HepG2 (cell line): ENCODE data around the gene CALML6. TPM values are rescaled to one million over a fixed set of nuclear protein-coding genes. Genes with fewer than 3 reads are reported as not detected.

Experiments used
- DMTF1 ChIP-seq: sonication (generic); formaldehyde crosslinking; IDR thresholded peaks from 2 replicates; pipeline ENCODE4 v1.4.0; 2020; ENCODE audit warnings: mild to moderate bottlenecking, missing genetic modification reagents
- E2F1 ChIP-seq: sonication (generic); formaldehyde crosslinking; IDR thresholded peaks from 2 replicates; pipeline ENCODE4 v1.5.0; 2020; ENCODE audit warnings: missing genetic modification reagents
- FOXM1 ChIP-seq: sonication (generic); formaldehyde crosslinking; IDR thresholded peaks from 2 replicates; pipeline ENCODE4 v1.5.0; 2020; ENCODE audit warnings: missing genetic modification reagents
- HCFC1 ChIP-seq: fragments of 150-350 bp; IDR thresholded peaks from 2 replicates; pipeline ENCODE4 v1.6.1; 2014; ENCODE audit warnings: low read depth, low read length
- HIC2 ChIP-seq: sonication (generic); formaldehyde crosslinking; IDR thresholded peaks from 2 replicates; pipeline ENCODE4 v1.9.0; 2022; ENCODE audit warnings: low read depth, missing genetic modification reagents
- MXI1 ChIP-seq: IDR thresholded peaks from 3 replicates; pipeline ENCODE4 v1.6.1; 2012; ENCODE audit warnings: low read depth, low read length, inconsistent platforms, borderline replicate concordance
- NRL ChIP-seq: sonication (generic); formaldehyde crosslinking; IDR thresholded peaks from 2 replicates; pipeline ENCODE4 v1.5.0; 2020; ENCODE audit warnings: missing genetic modification reagents, mild to moderate bottlenecking, moderate library complexity, borderline replicate concordance
- PRDM10 ChIP-seq: sonication (generic); formaldehyde crosslinking; IDR thresholded peaks from 2 replicates; pipeline ENCODE4 v1.4.0; 2020; ENCODE audit warnings: low read depth, missing genetic modification reagents
- RBFOX2 ChIP-seq: fragments of 200-400 bp; formaldehyde crosslinking; IDR thresholded peaks from 2 replicates; pipeline ENCODE4 v1.6.1; 2017; ENCODE audit warnings: low read depth, mild to moderate bottlenecking, low read length
- SALL1 ChIP-seq: sonication (generic); formaldehyde crosslinking; IDR thresholded peaks from 2 replicates; pipeline ENCODE4 v1.8.0; 2022; ENCODE audit warnings: mild to moderate bottlenecking, missing genetic modification reagents
- SIN3A ChIP-seq: IDR thresholded peaks from 2 replicates; pipeline ENCODE4 v1.6.1; 2011; ENCODE audit warnings: low read depth, mild to moderate bottlenecking, control low read depth, low read length, borderline replicate concordance
- SKI ChIP-seq: fragments of 450-650 bp; IDR thresholded peaks from one replicate; pipeline ENCODE4 v1.6.1; 2018; ENCODE audit warnings: mild to moderate bottlenecking; ENCODE audit not compliant: partially characterized antibody
- TFDP1 ChIP-seq: IDR thresholded peaks from 2 replicates; pipeline ENCODE4 v1.6.1; 2016; ENCODE audit warnings: missing compliant biosample characterization, missing genetic modification reagents, borderline replicate concordance
- ZC3H13 ChIP-seq: sonication (generic); formaldehyde crosslinking; IDR thresholded peaks from 2 replicates; pipeline ENCODE4 v1.8.1; 2023; ENCODE audit warnings: mild to moderate bottlenecking, missing genetic modification reagents, moderate library complexity
- ZNF501 ChIP-seq: sonication (generic); formaldehyde crosslinking; IDR thresholded peaks from 2 replicates; pipeline ENCODE4 v1.5.1; 2020; ENCODE audit warnings: mild to moderate bottlenecking, moderate library complexity, missing genetic modification reagents
- ZNF569 ChIP-seq: sonication (generic); formaldehyde crosslinking; IDR thresholded peaks from 2 replicates; pipeline ENCODE4 v1.5.0; 2020; ENCODE audit warnings: mild to moderate bottlenecking, missing genetic modification reagents, moderate library complexity, borderline replicate concordance
- ZNF607 ChIP-seq: sonication (generic); formaldehyde crosslinking; IDR thresholded peaks from 2 replicates; pipeline ENCODE4 v1.5.1; 2020; ENCODE audit warnings: missing genetic modification reagents, mild to moderate bottlenecking, borderline replicate concordance
- ZSCAN31 ChIP-seq: sonication (generic); formaldehyde crosslinking; IDR thresholded peaks from 2 replicates; pipeline ENCODE4 v1.5.0; 2020; ENCODE audit warnings: low read depth, mild to moderate bottlenecking, missing genetic modification reagents
- polyA plus RNA-seq, 8 experiments: library from polyadenylated mRNA; depleted of rRNA in 3 of 8; stranded (reverse) in 7 of 8; unstranded in 1 of 8; fragments of >200 nt; fragmentation: Illumina TruSeq in 4 of 8; extraction: Trizol in 4 of 8; gene quantifications; 2 replicates each; pipeline versions ENCODE4 v1.2.1 to v1.2.3, GENCODE V29; 2011 to 2016; ENCODE audit warnings: low read depth in 4 of 8, missing spikeins in 1 of 8, mixed read lengths in 1 of 8; ENCODE audit not compliant: insufficient read depth in 1 of 8
- total RNA-seq, 5 experiments: library from RNA; depleted of rRNA; stranded (reverse); fragments of >200 nt; fragmentation: Illumina TruSeq; extraction: Trizol; gene quantifications; 2 replicates each; pipeline ENCODE4 v1.2.3, GENCODE V29; 2016; ENCODE audit warnings: low read depth in 1 of 5

Gene CALML6
- total and polyA plus RNA-seq, 2 of the 13 experiments (the other 11 are each of a cell fraction or from before 2014, with no cell fraction given), result 0.11 to 0.12 TPM

- TF ChIP-seq E2F1 (CRISPR knock-in tag) (no peak), SKI (peak; percentile 83), ZNF569 (CRISPR knock-in tag) (no peak), ZSCAN31 (CRISPR knock-in tag) (peak; percentile 44; the same call in 1 of the 2 replicates), SALL1 (peak; percentile 21; the same call in 1 of the 2 replicates), DMTF1 (CRISPR knock-in tag) (no peak), PRDM10 (CRISPR knock-in tag) (no peak), NRL (CRISPR knock-in tag) (no peak), ZC3H13 (CRISPR knock-in tag) (no peak), ZNF501 (CRISPR knock-in tag) (0 out of 2 replicates have a peak, but pooled peaks have one; percentile 27), HCFC1 (peak; percentile 43; the same call in 1 of the 2 replicates), RBFOX2 (peak; percentile 86), MXI1 (peak; percentile 70; the same call in 1 of the 3 replicates), SIN3A (peak; percentile 37; the same call in 1 of the 2 replicates), TFDP1 (CRISPR knock-in tag) (peak; percentile 67; the same call in 1 of the 2 replicates), ZNF607 (CRISPR knock-in tag) (peak; percentile 48; the same call in 1 of the 2 replicates), HIC2 (CRISPR knock-in tag) (no peak), FOXM1 (CRISPR knock-in tag) (no peak)
Observed at GRCh38 chr1:1890506-1891348, 24.3 kb upstream of the CALML6 start, which contains the start of gene GNB1 (continued).
